ENCODE data around the gene NEK4. TPM values are rescaled to one million over a fixed set of nuclear protein-coding genes. Genes with fewer than 3 reads are reported as not detected.

The NEK4 gene
- total and polyA plus RNA-seq, 2 donors (not counting 1 experiment from before 2014, with no cell fraction given) = 9.0 to 33.8 TPM

- H3K27ac Mint-ChIP-seq = peak overlapping the region; percentile 54
- peak overlapping the region; percentile 64 for H3K4me3 Mint-ChIP-seq
- Histone ChIP-seq H3K4me2 (replicated peaks; ENCODE audit: low read depth, low read length, poor library complexity, severe bottlenecking) (peak overlapping the region; percentile 90), H3K79me2 (ENCODE audit: control insufficient read depth, insufficient read depth, low read length) (peaks cover 12% of the 10 kb centered on the region), H3K4me3 (ENCODE audit: control extremely low read depth in 1 of 5, extremely low read depth in 1 of 5, insufficient read depth in 1 of 5, low read depth in 2 of 5, low read length in 4 of 5) (no peak overlapping the region), H3K4me1 (ENCODE audit: control insufficient read depth in 2 of 2, insufficient read depth in 2 of 2, low read length in 2 of 2) (peaks cover 9 to 12% of the 10 kb centered on the region in 2 donors), H4K20me1 (ENCODE audit: control insufficient read depth, insufficient read depth, low read length, poor library complexity, severe bottlenecking) (no peaks in the 10 kb centered on the region), H3K36me3 (replicated peaks in 1 of 2; ENCODE audit: control extremely low read depth in 1 of 2, control insufficient read depth in 1 of 2, extremely low read depth in 1 of 2, insufficient read depth in 2 of 2, low read length in 1 of 2) (peaks cover 0 to 2% of the 10 kb centered on the region in 2 experiments), H3K9me3 (ENCODE audit: control extremely low read depth in 1 of 3, control insufficient read depth in 2 of 3, insufficient read depth in 1 of 3, low read length in 2 of 3) (no peaks in the 10 kb centered on the region), H3K27ac (ENCODE audit: low read length in 2 of 2) (peak overlapping the region; percentile 71 to 89), H3K27me3 (replicated peaks in 1 of 4; ENCODE audit: control extremely low read depth in 1 of 4, control insufficient read depth in 3 of 4, insufficient read depth in 4 of 4, low read length in 3 of 4) (no peaks in the 10 kb centered on the region), H2AFZ (ENCODE audit: insufficient read depth, low read depth, low read length, poor library complexity, severe bottlenecking) (peak overlapping the region; percentile 87), H3K9ac (ENCODE audit: low read length) (no peak overlapping the region)
- no peaks in the 10 kb centered on the region for H3K9me3 Mint-ChIP-seq (ENCODE audit: insufficient read depth)
- TF ChIP-seq CTCF (IDR thresholded peaks at IDR 0.05) (no peak), EZH2 (IDR thresholded peaks at IDR 0.05; ENCODE audit: borderline replicate concordance, insufficient read depth, low read depth, low read length, poor library complexity, severe bottlenecking) (no peak)
- ChIA-PET CTCF (interaction anchor here (1.1 to 2.5 kb wide), 4 partner anchors 8 to 274 kb away, joined by 4 to 9 read pairs (median 6); partner anchors contain the start of gene SFMBT1), POLR2A (interaction anchor here (0.5 to 2.0 kb wide), 4 partner anchors 8 to 1271 kb away, joined by 3 to 15 read pairs (median 4); no protein-coding TSS in a partner anchor)
- ATAC-seq (ENCODE audit: low read depth) (no peak), DNase-seq (no peak)
- intact Hi-C loops (cut with micrococcal nuclease) = loop anchor here (1.0 to 2.0 kb wide), 4 partner anchors 8 to 273 kb away; partner anchors contain the start of genes SPCS1 and STIMATE
- H3K27me3 Mint-ChIP-seq = no peaks in the 10 kb centered on the region
- WGBS (ENCODE audit: insufficient coverage) = 100% methylated on average over 7 of the region's 10 CpGs
- peaks cover 18% of the 10 kb centered on the region for H3K4me1 Mint-ChIP-seq
These were observed 962 bp upstream of the NEK4 start for GRCh38 chr3:52771702-52772101.

- Mint-ChIP-seq H3K4me3 (peak overlapping the region; percentile 99), H3K9me3 (ENCODE audit: insufficient read depth) (no peaks in the 10 kb centered on the region), H3K27ac (peak overlapping the region; percentile 98), H3K27me3 (no peaks in the 10 kb centered on the region), H3K4me1 (peaks cover 18% of the 10 kb centered on the region)
- CTCF ChIA-PET = interaction anchor here (1.1 to 2.5 kb wide), 4 partner anchors 8 to 275 kb away, joined by 4 to 9 read pairs (median 6); partner anchors contain the start of gene SFMBT1
- Histone ChIP-seq H3K79me2 (ENCODE audit: control insufficient read depth, insufficient read depth, low read length) (peaks cover 12% of the 10 kb centered on the region), H3K9ac (ENCODE audit: low read length) (peak overlapping the region; percentile 85), H3K4me1 (ENCODE audit: control insufficient read depth in 2 of 2, insufficient read depth in 2 of 2, low read length in 2 of 2) (peaks cover 9 to 12% of the 10 kb centered on the region in 2 donors), H3K4me2 (replicated peaks; ENCODE audit: low read depth, low read length, poor library complexity, severe bottlenecking) (peak overlapping the region; percentile 90), H3K4me3 (ENCODE audit: control extremely low read depth in 1 of 5, extremely low read depth in 1 of 5, insufficient read depth in 1 of 5, low read depth in 2 of 5, low read length in 4 of 5) (peak overlapping the region; percentile 57 to 85 (median 70)), H2AFZ (ENCODE audit: insufficient read depth, low read depth, low read length, poor library complexity, severe bottlenecking) (peak overlapping the region; percentile 87), H4K20me1 (ENCODE audit: control insufficient read depth, insufficient read depth, low read length, poor library complexity, severe bottlenecking) (no peaks in the 10 kb centered on the region), H3K27me3 (replicated peaks in 1 of 4; ENCODE audit: control extremely low read depth in 1 of 4, control insufficient read depth in 3 of 4, insufficient read depth in 4 of 4, low read length in 3 of 4) (no peaks in the 10 kb centered on the region), H3K9me3 (ENCODE audit: control extremely low read depth in 1 of 3, control insufficient read depth in 2 of 3, insufficient read depth in 1 of 3, low read length in 2 of 3) (no peaks in the 10 kb centered on the region), H3K27ac (ENCODE audit: low read length in 2 of 2) (peak overlapping the region; percentile 71 to 89), H3K36me3 (replicated peaks in 1 of 2; ENCODE audit: control extremely low read depth in 1 of 2, control insufficient read depth in 1 of 2, extremely low read depth in 1 of 2, insufficient read depth in 2 of 2, low read length in 1 of 2) (peaks cover 0 to 2% of the 10 kb centered on the region in 2 experiments)
- POLR2A ChIA-PET = interaction anchor here (0.6 to 2.0 kb wide), 5 partner anchors 8 to 1271 kb away, joined by 3 to 15 read pairs (median 3); partner anchors contain the start of genes DCAF1, GLT8D1 and SPCS1
- WGBS (ENCODE audit: insufficient coverage) = 70% methylated on average over 5 of the region's 5 CpGs
- TF ChIP-seq EZH2 (IDR thresholded peaks at IDR 0.05; ENCODE audit: borderline replicate concordance, insufficient read depth, low read depth, low read length, poor library complexity, severe bottlenecking) = no peak
- TF ChIP-seq CTCF (IDR thresholded peaks at IDR 0.05) = no peak
- intact Hi-C loops (cut with micrococcal nuclease) = loop anchor here (1.0 to 2.0 kb wide), 4 partner anchors 8 to 273 kb away; partner anchors contain the start of genes SPCS1 and STIMATE
- DNase-seq (no peak), ATAC-seq (ENCODE audit: low read depth) (no peak)
These were observed 568 bp upstream of the NEK4 start for GRCh38 chr3:52771334-52771681.

Data from B cell (primary cell).